GM21576 (cell line): Measurements from ENCODE around the gene TRAF4.
"Not testable (repeated sequence)": the region's sequence is repeated elsewhere in the genome, so short reads cannot be mapped to it uniquely, and the experiment has no call there.

Source experiments
- ATAC-seq: cut with Tn5 transposase; IDR thresholded peaks from one replicate; pipeline ENCODE4 v1.9.1; 2021; ENCODE audit warnings: mild to moderate bottlenecking, moderate library complexity; ENCODE audit not compliant: unreplicated experiment

TRAF4 gene

GRCh38 chr17:28714281-28714680 lies 29.5 kb upstream of the TRAF4 start:
- no peak for ATAC-seq

- ATAC-seq: no peak
These were observed 28.6 kb upstream of the TRAF4 start for GRCh38 chr17:28715217-28715616.

GRCh38 chr17:28716740-28717577 lies 26.9 kb upstream of the TRAF4 start:
- ATAC-seq: no peak

GRCh38 chr17:28717578-28718332 lies 26.1 kb upstream of the TRAF4 start, which contains the start of gene RAB34:
TSS of gene RAB34 (minus strand) at chr17:28717868. CDS start at chr17:28717266, 602 bp downstream.
- ATAC-seq: no peak

GRCh38 chr17:28718333-28719020 lies 25.3 kb upstream of the TRAF4 start:
- no peak for ATAC-seq

- no peak for ATAC-seq
These were observed 24.8 kb upstream of the TRAF4 start for GRCh38 chr17:28719021-28719433.

- ATAC-seq: no peak
These were observed 23.4 kb upstream of the TRAF4 start for GRCh38 chr17:28720247-28720996.

GRCh38 chr17:28720997-28721329 lies 22.8 kb upstream of the TRAF4 start:
- not testable (repeated sequence) for ATAC-seq

GRCh38 chr17:28722417-28723158 lies 21.2 kb upstream of the TRAF4 start:
- no peak for ATAC-seq

GRCh38 chr17:28723159-28723835 lies 20.5 kb upstream of the TRAF4 start:
- no peak for ATAC-seq

- not testable (repeated sequence) for ATAC-seq
These were observed 19.8 kb upstream of the TRAF4 start for GRCh38 chr17:28723836-28724499.

GRCh38 chr17:28724500-28725165 lies 19.2 kb upstream of the TRAF4 start:
- ATAC-seq: no peak

- no peak for ATAC-seq
These were observed 18.6 kb upstream of the TRAF4 start for GRCh38 chr17:28725166-28725659.

GRCh38 chr17:28725660-28726225 lies 18.1 kb upstream of the TRAF4 start:
- ATAC-seq: peak; percentile 4

GRCh38 chr17:28726226-28726626 lies 17.6 kb upstream of the TRAF4 start, which contains the start of gene TLCD1:
TSS of gene TLCD1 (minus strand) at chr17:28726233. CDS start at chr17:28726097, 136 bp downstream.
- ATAC-seq: peak; percentile 15

- peak; percentile 33 for ATAC-seq
These were observed 17.0 kb upstream of the TRAF4 start for GRCh38 chr17:28726627-28727491.
